Hematopoietic multipotent progenitor cell treated with erythropoietin and hydrocortisone succinate and interleukin-3 and kit ligand, for 6 days (in vitro differentiated cells): ENCODE results near the gene LEMD2.
A peak's percentile ranks its signal among the peaks of the same experiment; 100 is the strongest.

Source experiments
- DNase-seq: peaks from one replicate; pipeline ENCODE4 v3.0.0-alpha.2; 2015

Gene LEMD2

GRCh38 chr6:33818293-33818692 is 29.4 kb upstream of the LEMD2 start:
- no peak for DNase-seq

GRCh38 chr6:33817489-33817888 is 28.6 kb upstream of the LEMD2 start:
- no peak for DNase-seq

DNA sequence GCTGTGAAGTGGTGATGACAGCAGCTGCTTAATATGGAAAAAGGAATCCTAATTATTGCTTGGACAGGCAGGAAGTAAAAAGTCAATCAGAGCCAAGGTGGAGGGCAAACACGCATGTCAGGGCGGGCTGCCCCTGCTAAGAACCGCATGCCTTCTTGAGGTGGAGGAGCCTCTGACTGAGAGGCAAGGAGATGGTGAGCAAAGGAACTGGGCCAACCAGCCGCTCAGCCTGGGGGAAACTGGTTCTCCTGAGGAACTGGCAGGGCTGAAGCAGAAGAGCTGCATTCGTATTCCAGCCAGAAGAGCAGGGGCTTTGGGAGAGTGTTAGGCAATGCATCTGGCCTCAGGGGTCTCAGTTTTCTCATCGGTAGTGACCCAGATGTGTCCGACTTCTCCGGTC is 28.0 kb upstream of the LEMD2 start:
- no peak for DNase-seq

GRCh38 chr6:33815854-33816253 is 26.9 kb upstream of the LEMD2 start:
- DNase-seq: peak; percentile 42

DNA sequence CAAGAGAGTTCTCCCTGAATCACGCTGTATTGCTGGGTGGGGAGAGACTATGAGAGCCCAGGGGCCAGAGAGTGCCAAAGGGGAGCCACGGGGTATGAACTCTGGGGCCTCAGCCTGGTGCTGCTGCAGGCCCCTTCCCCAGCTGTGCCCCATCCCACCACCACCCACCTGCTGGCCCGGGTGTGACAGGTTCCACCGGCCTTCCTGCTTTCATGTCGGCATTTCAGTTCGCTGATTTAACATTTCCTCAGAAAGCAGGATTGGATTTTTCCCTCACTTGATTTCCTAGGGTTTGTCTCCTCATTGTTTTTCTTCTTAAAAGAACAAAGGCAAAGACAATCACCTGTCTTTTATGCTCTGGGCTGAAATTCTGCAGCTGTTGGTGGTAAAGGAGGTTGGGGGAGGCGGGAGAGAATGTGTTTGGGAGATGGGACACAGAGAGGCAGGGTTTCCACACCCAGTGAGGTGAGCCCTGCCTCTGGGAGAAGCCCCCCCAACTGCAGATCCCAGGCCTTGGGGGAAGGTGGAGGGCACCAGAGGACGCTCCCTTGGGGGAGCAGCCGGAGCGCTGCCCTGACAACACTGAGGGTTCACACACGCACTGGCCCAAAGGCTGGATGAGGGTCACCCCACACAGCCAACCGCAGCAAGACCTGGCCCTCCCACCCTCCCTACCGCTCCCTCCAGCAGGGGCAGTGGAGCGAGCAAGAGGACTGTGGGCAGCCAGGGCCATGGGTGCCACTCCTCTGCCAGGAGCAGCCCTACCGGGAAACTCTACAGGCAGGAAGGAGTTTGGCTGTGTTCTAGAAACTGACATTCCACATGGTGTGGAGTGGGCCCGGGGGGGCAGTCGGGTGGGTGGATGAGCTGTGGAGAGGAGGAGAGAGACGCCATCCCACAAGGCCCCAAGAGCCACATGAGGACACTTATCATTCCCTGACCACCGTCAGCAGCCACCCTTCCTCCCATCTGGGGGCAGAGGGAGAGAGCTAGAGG is 25.4 kb upstream of the LEMD2 start:
- no peak for DNase-seq

GRCh38 chr6:33813246-33813904 is 24.4 kb upstream of the LEMD2 start:
- no peak for DNase-seq

DNA sequence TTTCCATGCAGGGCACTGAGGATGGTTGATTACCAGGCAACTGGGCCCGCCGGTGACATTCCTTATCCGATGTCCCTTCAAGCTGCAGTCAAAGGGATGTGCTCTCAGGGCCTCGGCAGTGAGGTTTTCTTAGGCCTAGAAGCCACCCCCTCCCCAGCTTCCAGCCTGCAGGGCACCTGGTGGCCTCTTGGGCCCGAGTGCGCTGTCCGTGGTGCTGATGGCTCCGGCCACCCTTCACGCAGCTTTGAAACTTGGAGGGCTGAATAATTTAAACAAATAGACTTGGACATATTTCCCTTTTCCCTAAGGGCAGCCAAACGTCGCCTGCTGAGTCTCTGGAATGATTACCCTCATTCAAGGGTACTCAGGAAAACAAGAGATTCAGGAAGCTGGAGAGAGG is 23.7 kb upstream of the LEMD2 start:
- DNase-seq: peak; percentile 69

GRCh38 chr6:33809594-33809993 is 20.7 kb upstream of the LEMD2 start:
- no peak for DNase-seq

DNA sequence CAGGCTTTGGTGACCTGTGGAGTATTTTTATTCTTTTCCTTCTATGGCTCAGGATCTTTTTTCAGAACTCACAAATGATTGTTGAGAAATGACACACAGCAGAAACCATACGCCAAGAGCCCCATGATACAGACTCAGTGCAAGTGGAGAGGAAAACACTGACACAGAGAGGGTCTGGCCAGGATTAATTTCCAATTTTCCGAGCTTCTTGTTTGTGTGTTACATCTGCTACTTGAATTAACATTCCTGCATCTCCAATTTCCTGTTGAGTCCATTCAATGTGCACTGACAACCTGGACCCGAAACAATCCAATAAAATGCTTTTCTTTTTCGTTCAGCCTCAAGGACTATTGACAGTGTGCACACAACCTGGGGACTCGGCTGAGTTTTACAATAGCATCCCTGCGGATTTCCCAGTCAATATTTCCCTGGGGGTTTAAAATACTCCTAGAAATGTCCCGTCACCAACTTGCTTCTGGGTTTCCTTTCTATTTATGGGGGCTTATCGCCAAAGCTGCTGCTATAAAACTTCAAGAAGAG is 19.8 kb upstream of the LEMD2 start:
- no peak for DNase-seq

DNA sequence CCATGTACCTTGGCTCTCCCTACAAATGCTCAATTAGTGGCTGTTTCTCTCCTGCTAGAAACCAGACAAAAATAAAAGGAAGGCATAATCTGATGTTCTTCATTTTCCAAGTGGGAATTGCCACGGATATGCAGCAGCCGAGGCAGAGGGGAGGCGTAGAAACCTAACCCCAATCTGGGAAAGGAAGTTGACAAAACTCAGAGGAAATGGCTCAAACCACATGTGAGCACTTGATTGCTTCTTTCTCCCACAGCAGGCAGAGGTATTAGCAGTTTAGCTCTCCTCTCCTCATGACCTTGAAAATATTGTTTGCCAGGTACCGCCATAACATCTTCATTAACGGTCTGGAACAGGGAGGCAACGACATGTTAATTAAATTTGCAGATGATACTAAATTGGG is 18.7 kb upstream of the LEMD2 start:
- DNase-seq: no peak

- DNase-seq: no peak
Measured at GRCh38 chr6:33806841-33807240, 17.9 kb upstream of the LEMD2 start.

GRCh38 chr6:33803571-33804053 is 14.7 kb upstream of the LEMD2 start, which contains the start of gene MLN:
MLN (minus strand) TSS chr6:33804003; CDS start chr6:33801163, 2,840 bp downstream.
- DNase-seq: no peak

GRCh38 chr6:33802186-33802958 is 13.4 kb upstream of the LEMD2 start:
- no peak for DNase-seq

- no peak for DNase-seq
Measured at GRCh38 chr6:33801611-33802010, 12.7 kb upstream of the LEMD2 start.

- no peak for DNase-seq
Measured at GRCh38 chr6:33800248-33800969, 11.5 kb upstream of the LEMD2 start.

DNA sequence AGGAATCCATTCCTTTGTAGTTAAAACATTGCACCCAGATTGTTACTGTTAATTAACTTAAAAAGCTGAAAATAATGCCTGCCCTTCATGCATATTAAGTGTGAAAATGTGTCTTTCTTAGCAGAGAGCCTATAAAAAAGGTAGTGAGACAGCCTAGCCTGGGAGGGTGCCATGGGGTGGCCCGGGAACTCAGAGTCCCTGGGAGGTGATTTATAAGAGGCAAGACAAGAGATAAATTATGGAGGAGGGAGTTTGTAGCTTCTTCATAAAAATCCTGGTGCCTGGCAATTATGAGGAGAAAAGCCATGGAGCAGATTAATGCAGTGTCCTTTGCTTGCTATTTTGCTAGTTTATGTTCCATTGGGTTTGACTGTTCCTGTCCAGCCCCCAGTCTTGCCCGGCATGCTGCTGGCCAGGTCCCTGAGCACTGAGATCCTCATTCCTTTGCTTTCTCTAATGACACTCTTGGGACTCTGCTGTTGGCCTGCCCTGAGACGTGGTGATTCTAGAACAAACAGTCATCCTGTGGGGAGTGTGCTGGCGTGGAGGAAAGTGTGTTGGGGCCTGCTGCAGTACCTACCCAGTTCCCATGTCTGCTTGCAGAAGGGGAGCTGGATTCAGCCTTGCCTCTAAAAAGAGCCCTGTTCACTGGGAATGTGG is 10.7 kb upstream of the LEMD2 start:
- DNase-seq: no peak

GRCh38 chr6:33798343-33798848 is 9.5 kb upstream of the LEMD2 start:
- no peak for DNase-seq

DNA sequence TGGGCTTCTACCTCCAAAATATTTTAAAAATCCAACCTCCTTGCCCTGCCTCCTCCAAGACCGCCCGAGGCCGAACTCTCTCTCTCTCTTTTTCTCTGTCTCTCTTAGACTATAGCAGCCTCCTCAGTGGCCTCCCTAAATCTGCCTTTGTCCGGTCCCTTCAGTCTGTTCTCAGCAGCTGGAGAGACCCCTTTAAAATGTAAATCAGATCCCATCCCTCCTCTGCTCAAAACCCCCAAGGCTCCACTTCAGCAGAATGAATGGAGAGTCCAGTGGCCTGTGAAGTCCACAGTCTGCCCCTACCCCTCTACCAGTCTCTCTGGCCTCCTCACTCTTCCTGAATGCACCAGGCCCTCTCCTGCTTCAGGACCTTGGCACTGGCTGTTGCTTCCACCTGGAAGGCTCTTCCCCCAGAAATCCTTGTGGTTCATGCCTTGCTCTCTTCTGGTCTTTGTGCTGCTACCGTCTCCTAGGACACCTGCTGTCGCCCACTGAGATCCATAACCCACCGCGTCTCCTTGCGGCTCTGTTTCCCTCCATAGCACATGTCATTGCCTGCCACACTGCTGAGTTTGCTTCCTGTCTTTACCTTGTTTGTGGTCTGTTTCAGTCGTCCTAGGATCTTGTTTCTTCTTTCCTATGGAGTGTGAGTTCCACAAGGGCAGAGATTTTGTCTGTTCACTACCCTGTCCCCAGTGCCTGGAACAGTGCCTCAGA is 8.9 kb upstream of the LEMD2 start:
- no peak for DNase-seq

- DNase-seq: no peak
Measured at GRCh38 chr6:33794910-33795623, 6.1 kb upstream of the LEMD2 start.

- DNase-seq: no peak
Measured at GRCh38 chr6:33792981-33793380, 4.1 kb upstream of the LEMD2 start.
